ENCODE measurements around the gene SRRM3.
"Not testable (repeated sequence)": the region's sequence is repeated elsewhere in the genome, so short reads cannot be mapped to it uniquely, and the experiment has no call there.

Gene SRRM3

GRCh38 chr7:76296743-76297740 is 95.3 kb downstream of the SRRM3 start:
- Mint-ChIP-seq H3K36me3 (no peaks in the 10 kb centered on the region), H3K27ac (no peak overlapping the region), H3K27me3 (peaks cover 25% of the 10 kb centered on the region), H3K4me3 (no peak overlapping the region), H3K4me1 (peaks cover 10% of the 10 kb centered on the region), H3K9me3 (no peaks in the 10 kb centered on the region)
- no peak for ATAC-seq

- Mint-ChIP-seq H3K4me1 (peaks cover 15% of the 10 kb centered on the region), H3K27me3 (peaks cover 30% of the 10 kb centered on the region), H3K4me3 (no peak overlapping the region), H3K9me3 (no peaks in the 10 kb centered on the region), H3K27ac (no peak overlapping the region), H3K36me3 (no peaks in the 10 kb centered on the region)
- ATAC-seq = no peak
These were observed 98.6 kb downstream of the SRRM3 start for GRCh38 chr7:76300166-76300731.

- no peak overlapping the region for H3K4me3 Mint-ChIP-seq
These were observed 99.3 kb downstream of the SRRM3 start for GRCh38 chr7:76301000-76301399.

GRCh38 chr7:76302347-76303201 is 100.9 kb downstream of the SRRM3 start, which contains the start of gene HSPB1:
Gene HSPB1, plus strand, starts transcription at chr7:76302673. Its CDS starts 40 bp downstream, at chr7:76302713.
- H3K4me1 Mint-ChIP-seq = peaks cover 15% of the 10 kb centered on the region
- H3K9me3 Mint-ChIP-seq = no peaks in the 10 kb centered on the region
- peaks cover 8% of the 10 kb centered on the region for H3K27me3 Mint-ChIP-seq
- ATAC-seq = peak; percentile 80
- no peaks in the 10 kb centered on the region for H3K36me3 Mint-ChIP-seq
- peak within 1 kb of the TSS; percentile 84 for H3K27ac Mint-ChIP-seq
- H3K4me3 Mint-ChIP-seq = peak within 1 kb of the TSS; percentile 83

More at GRCh38 chr7:76301000-76301399, 99.3 kb downstream of the SRRM3 start:
- Mint-ChIP-seq H3K4me1 (peaks cover 15% of the 10 kb centered on the region), H3K36me3 (no peaks in the 10 kb centered on the region), H3K27ac (no peak overlapping the region), H3K9me3 (no peaks in the 10 kb centered on the region), H3K27me3 (peaks cover 23% of the 10 kb centered on the region)
- ATAC-seq = no peak

- Mint-ChIP-seq H3K9me3 (no peaks in the 10 kb centered on the region), H3K4me1 (peaks cover 15% of the 10 kb centered on the region), H3K36me3 (no peaks in the 10 kb centered on the region), H3K4me3 (peak overlapping the region; percentile 83), H3K27me3 (peaks cover 8% of the 10 kb centered on the region), H3K27ac (peak overlapping the region; percentile 84)
- ATAC-seq = peak; percentile 60
These were observed 101.8 kb downstream of the SRRM3 start for GRCh38 chr7:76303202-76304147.

GRCh38 chr7:76304888-76305375 is 103.2 kb downstream of the SRRM3 start:
- peaks cover 8% of the 10 kb centered on the region for H3K27me3 Mint-ChIP-seq
- peaks cover 15% of the 10 kb centered on the region for H3K4me1 Mint-ChIP-seq
- no peak overlapping the region for H3K27ac Mint-ChIP-seq
- no peaks in the 10 kb centered on the region for H3K36me3 Mint-ChIP-seq
- H3K9me3 Mint-ChIP-seq = no peaks in the 10 kb centered on the region
- no peak for ATAC-seq
- H3K4me3 Mint-ChIP-seq = no peak overlapping the region

GRCh38 chr7:76308874-76309273 is 107.2 kb downstream of the SRRM3 start:
- H3K4me1 Mint-ChIP-seq, H3K27ac Mint-ChIP-seq, H3K27me3 Mint-ChIP-seq, H3K36me3 Mint-ChIP-seq, H3K9me3 Mint-ChIP-seq, H3K4me3 Mint-ChIP-seq, ATAC-seq: not testable (repeated sequence)

GRCh38 chr7:76309341-76310101 is 107.8 kb downstream of the SRRM3 start:
- not testable (repeated sequence) for ATAC-seq, H3K4me3 Mint-ChIP-seq, H3K9me3 Mint-ChIP-seq, H3K36me3 Mint-ChIP-seq, H3K27ac Mint-ChIP-seq, H3K27me3 Mint-ChIP-seq, H3K4me1 Mint-ChIP-seq

- Mint-ChIP-seq H3K36me3 (no peaks in the 10 kb centered on the region), H3K4me3 (no peak overlapping the region), H3K9me3 (no peaks in the 10 kb centered on the region), H3K4me1 (peaks cover 7% of the 10 kb centered on the region), H3K27ac (no peak overlapping the region), H3K27me3 (no peaks in the 10 kb centered on the region)
- ATAC-seq = no peak
These were observed 108.6 kb downstream of the SRRM3 start for GRCh38 chr7:76310102-76310957.

GRCh38 chr7:76311838-76312237 is 110.1 kb downstream of the SRRM3 start:
- not testable (repeated sequence) for H3K36me3 Mint-ChIP-seq, H3K4me3 Mint-ChIP-seq, ATAC-seq, H3K4me1 Mint-ChIP-seq, H3K9me3 Mint-ChIP-seq, H3K27me3 Mint-ChIP-seq, H3K27ac Mint-ChIP-seq

- Mint-ChIP-seq H3K27ac (peak overlapping the region; percentile 49), H3K4me1 (peaks cover 20% of the 10 kb centered on the region), H3K4me3 (peak overlapping the region; percentile 52), H3K36me3 (no peaks in the 10 kb centered on the region), H3K9me3 (no peaks in the 10 kb centered on the region), H3K27me3 (no peaks in the 10 kb centered on the region)
- peak; percentile 61 for ATAC-seq
These were observed 112.5 kb downstream of the SRRM3 start for GRCh38 chr7:76314042-76314721.

- not testable (repeated sequence) for ATAC-seq, H3K27ac Mint-ChIP-seq
These were observed 113.0 kb downstream of the SRRM3 start for GRCh38 chr7:76314740-76315139.

More at GRCh38 chr7:76314740-76315139, 113.0 kb downstream of the SRRM3 start:
- peaks cover 23% of the 10 kb centered on the region for H3K4me1 Mint-ChIP-seq
- not testable (repeated sequence) for H3K36me3 Mint-ChIP-seq, H3K27me3 Mint-ChIP-seq, H3K4me3 Mint-ChIP-seq, H3K9me3 Mint-ChIP-seq
